HepG2 (cell line): ENCODE data around the gene DNAJB12. TPM values are rescaled to one million over a fixed set of nuclear protein-coding genes. Genes with fewer than 3 reads are reported as not detected.

Source experiments
- CBFB ChIP-seq: sonication (generic); formaldehyde crosslinking; IDR thresholded peaks from 2 replicates; pipeline ENCODE4 v1.4.0; 2020; ENCODE audit warnings: missing genetic modification reagents
- CHD2 ChIP-seq: IDR thresholded peaks from 2 replicates; pipeline ENCODE4 v1.6.1; 2011; ENCODE audit warnings: low read depth, low read length, improper control_type of control experiment
- FOXP4 ChIP-seq: sonication (generic); formaldehyde crosslinking; IDR thresholded peaks from 2 replicates; pipeline ENCODE4 v1.4.0; 2020; ENCODE audit warnings: missing genetic modification reagents
- MZF1 ChIP-seq: sonication (generic); formaldehyde crosslinking; IDR thresholded peaks from 2 replicates; pipeline ENCODE4 v1.8.1; 2023; ENCODE audit warnings: mild to moderate bottlenecking, missing genetic modification reagents, borderline replicate concordance
- RERE ChIP-seq: IDR thresholded peaks from 2 replicates; pipeline ENCODE4 v1.6.1; 2016; ENCODE audit warnings: low read depth, missing genetic modification reagents, missing compliant biosample characterization
- SETDB1 ChIP-seq: sonication (generic); formaldehyde crosslinking; IDR thresholded peaks from 2 replicates; pipeline ENCODE4 v1.5.1; 2020; ENCODE audit warnings: missing genetic modification reagents, mild to moderate bottlenecking, borderline replicate concordance
- TBP ChIP-seq: sonication (generic); formaldehyde crosslinking; IDR thresholded peaks from 2 replicates; pipeline ENCODE4 v1.5.0; 2020; ENCODE audit warnings: missing genetic modification reagents
- ZFP91 ChIP-seq: sonication (generic); formaldehyde crosslinking; IDR thresholded peaks from 2 replicates; pipeline ENCODE4 v1.9.0; 2022; ENCODE audit warnings: missing genetic modification reagents, mild to moderate bottlenecking, borderline replicate concordance
- ZNF550 ChIP-seq: sonication (generic); formaldehyde crosslinking; IDR thresholded peaks from 2 replicates; pipeline ENCODE4 v1.4.0; 2020; ENCODE audit warnings: mild to moderate bottlenecking, missing genetic modification reagents, borderline replicate concordance
- polyA plus RNA-seq, 8 experiments: library from polyadenylated mRNA; depleted of rRNA in 3 of 8; stranded (reverse) in 7 of 8; unstranded in 1 of 8; fragments of >200 nt; fragmentation: Illumina TruSeq in 4 of 8; extraction: Trizol in 4 of 8; gene quantifications; 2 replicates each; pipeline versions ENCODE4 v1.2.1 to v1.2.3, GENCODE V29; 2011 to 2016; ENCODE audit warnings: low read depth in 4 of 8, missing spikeins in 1 of 8, mixed read lengths in 1 of 8; ENCODE audit not compliant: insufficient read depth in 1 of 8
- total RNA-seq, 5 experiments: library from RNA; depleted of rRNA; stranded (reverse); fragments of >200 nt; fragmentation: Illumina TruSeq; extraction: Trizol; gene quantifications; 2 replicates each; pipeline ENCODE4 v1.2.3, GENCODE V29; 2016; ENCODE audit warnings: low read depth in 1 of 5
- TF ChIP-seq, protein P1 (sequence below): IDR thresholded peaks from 2 replicates; pipeline ENCODE4 v1.6.1; 2016; ENCODE audit warnings: low read depth, borderline replicate concordance
- TF ChIP-seq, protein P2 (sequence below): sonication (generic); formaldehyde crosslinking; IDR thresholded peaks from 2 replicates; pipeline ENCODE4 v1.8.0; 2023; ENCODE audit warnings: mild to moderate bottlenecking, missing genetic modification reagents
- TF ChIP-seq, protein P3 (sequence below): sonication (generic); formaldehyde crosslinking; IDR thresholded peaks from 2 replicates; pipeline ENCODE4 v1.4.0; 2020; ENCODE audit warnings: missing genetic modification reagents

DNAJB12 gene
- total and polyA plus RNA-seq, 2 of the 13 experiments (the other 11 are each of a cell fraction or from before 2014, with no cell fraction given) = 10.8 to 18.2 TPM

GRCh38 chr10:72354356-72355213 is at the start of gene DNAJB12 (continued):
- no peak; the same call in 1 of the 2 replicates for TF ChIP-seq CBFB
- TF ChIP-seq FOXP4 (CRISPR knock-in tag) = peak; percentile 56; the same call in 1 of the 2 replicates
- TF ChIP-seq SETDB1 (CRISPR knock-in tag) = 0 out of 2 replicates have a peak, but pooled peaks have one; percentile 59
- TF ChIP-seq CHD2 = peak; percentile 61; the same call in 1 of the 2 replicates
- no peak for TF ChIP-seq TBP (CRISPR knock-in tag)
- TF ChIP-seq ZNF550 = peak; percentile 93; the same call in 1 of the 2 replicates
- peak; percentile 20 for TF ChIP-seq RERE (CRISPR knock-in tag)
- TF ChIP-seq, protein P1, sequence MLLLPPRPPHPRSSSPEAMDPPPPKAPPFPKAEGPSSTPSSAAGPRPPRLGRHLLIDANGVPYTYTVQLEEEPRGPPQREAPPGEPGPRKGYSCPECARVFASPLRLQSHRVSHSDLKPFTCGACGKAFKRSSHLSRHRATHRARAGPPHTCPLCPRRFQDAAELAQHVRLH (CRISPR knock-in tag) = peak; percentile 50; the same call in 1 of the 2 replicates
- 0 out of 2 replicates have a peak, but pooled peaks have one; percentile 73 for TF ChIP-seq MZF1 (CRISPR knock-in tag)
- TF ChIP-seq, protein P2, sequence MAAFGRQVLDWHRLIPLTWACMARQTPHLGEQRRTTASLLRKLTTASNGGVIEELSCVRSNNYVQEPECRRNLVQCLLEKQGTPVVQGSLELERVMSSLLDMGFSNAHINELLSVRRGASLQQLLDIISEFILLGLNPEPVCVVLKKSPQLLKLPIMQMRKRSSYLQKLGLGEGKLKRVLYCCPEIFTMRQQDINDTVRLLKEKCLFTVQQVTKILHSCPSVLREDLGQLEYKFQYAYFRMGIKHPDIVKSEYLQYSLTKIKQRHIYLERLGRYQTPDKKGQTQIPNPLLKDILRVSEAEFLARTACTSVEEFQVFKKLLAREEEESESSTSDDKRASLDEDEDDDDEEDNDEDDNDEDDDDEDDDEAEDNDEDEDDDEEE (CRISPR knock-in tag) = peak; percentile 57
- TF ChIP-seq, protein P3, sequence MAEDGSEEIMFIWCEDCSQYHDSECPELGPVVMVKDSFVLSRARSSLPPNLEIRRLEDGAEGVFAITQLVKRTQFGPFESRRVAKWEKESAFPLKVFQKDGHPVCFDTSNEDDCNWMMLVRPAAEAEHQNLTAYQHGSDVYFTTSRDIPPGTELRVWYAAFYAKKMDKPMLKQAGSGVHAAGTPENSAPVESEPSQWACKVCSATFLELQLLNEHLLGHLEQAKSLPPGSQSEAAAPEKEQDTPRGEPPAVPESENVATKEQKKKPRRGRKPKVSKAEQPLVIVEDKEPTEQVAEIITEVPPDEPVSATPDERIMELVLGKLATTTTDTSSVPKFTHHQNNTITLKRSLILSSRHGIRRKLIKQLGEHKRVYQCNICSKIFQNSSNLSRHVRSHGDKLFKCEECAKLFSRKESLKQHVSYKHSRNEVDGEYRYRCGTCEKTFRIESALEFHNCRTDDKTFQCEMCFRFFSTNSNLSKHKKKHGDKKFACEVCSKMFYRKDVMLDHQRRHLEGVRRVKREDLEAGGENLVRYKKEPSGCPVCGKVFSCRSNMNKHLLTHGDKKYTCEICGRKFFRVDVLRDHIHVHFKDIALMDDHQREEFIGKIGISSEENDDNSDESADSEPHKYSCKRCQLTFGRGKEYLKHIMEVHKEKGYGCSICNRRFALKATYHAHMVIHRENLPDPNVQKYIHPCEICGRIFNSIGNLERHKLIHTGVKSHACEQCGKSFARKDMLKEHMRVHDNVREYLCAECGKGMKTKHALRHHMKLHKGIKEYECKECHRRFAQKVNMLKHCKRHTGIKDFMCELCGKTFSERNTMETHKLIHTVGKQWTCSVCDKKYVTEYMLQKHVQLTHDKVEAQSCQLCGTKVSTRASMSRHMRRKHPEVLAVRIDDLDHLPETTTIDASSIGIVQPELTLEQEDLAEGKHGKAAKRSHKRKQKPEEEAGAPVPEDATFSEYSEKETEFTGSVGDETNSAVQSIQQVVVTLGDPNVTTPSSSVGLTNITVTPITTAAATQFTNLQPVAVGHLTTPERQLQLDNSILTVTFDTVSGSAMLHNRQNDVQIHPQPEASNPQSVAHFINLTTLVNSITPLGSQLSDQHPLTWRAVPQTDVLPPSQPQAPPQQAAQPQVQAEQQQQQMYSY (CRISPR knock-in tag) = peak; percentile 71; the same call in 1 of the 2 replicates
- peak; percentile 95 for TF ChIP-seq ZFP91 (CRISPR knock-in tag)
